Measurements from ENCODE around the gene CCL4. TPM values are rescaled to one million over a fixed set of nuclear protein-coding genes. Genes with fewer than 3 reads are reported as not detected.
"Not testable (repeated sequence)": the region's sequence is repeated elsewhere in the genome, so short reads cannot be mapped to it uniquely, and the experiment has no call there.

The CCL4 gene
- total RNA-seq, 3 donors from 2014 or later, result 3.7 to 8.8 (median 4.1) TPM

DNA sequence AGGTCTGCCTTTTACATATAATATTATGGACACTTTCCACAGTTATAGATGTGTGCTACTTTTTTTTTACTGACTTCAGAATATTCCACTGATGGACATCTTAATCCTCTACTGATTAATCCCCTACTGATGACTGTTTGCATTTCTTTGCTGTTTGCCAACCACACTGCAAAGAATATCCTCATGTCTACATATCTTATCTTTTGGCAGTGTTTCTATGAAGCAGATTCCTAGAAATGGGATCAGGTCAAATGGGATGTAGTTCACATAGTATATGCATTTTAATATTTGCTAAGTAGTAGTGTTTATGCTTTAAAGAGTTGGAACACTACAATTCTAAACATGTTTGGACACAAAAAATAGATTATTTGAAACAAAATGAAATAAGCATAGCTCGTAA is 16.8 kb upstream of the CCL4 start:
- no peaks in the 10 kb centered on the region for H3K36me3 ChIP-seq (ENCODE audit: low read depth)
- TF ChIP-seq, protein P1, sequence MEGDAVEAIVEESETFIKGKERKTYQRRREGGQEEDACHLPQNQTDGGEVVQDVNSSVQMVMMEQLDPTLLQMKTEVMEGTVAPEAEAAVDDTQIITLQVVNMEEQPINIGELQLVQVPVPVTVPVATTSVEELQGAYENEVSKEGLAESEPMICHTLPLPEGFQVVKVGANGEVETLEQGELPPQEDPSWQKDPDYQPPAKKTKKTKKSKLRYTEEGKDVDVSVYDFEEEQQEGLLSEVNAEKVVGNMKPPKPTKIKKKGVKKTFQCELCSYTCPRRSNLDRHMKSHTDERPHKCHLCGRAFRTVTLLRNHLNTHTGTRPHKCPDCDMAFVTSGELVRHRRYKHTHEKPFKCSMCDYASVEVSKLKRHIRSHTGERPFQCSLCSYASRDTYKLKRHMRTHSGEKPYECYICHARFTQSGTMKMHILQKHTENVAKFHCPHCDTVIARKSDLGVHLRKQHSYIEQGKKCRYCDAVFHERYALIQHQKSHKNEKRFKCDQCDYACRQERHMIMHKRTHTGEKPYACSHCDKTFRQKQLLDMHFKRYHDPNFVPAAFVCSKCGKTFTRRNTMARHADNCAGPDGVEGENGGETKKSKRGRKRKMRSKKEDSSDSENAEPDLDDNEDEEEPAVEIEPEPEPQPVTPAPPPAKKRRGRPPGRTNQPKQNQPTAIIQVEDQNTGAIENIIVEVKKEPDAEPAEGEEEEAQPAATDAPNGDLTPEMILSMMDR (IDR thresholded peaks at IDR 0.05), result no peak
- no peaks in the 10 kb centered on the region for H3K4me1 ChIP-seq (ENCODE audit: low read depth)
- intact Hi-C loops (cut with DNase I, micrococcal nuclease), result no loop called here
- no peak for DNase-seq
- H3K9me3 ChIP-seq, result no peaks in the 10 kb centered on the region
- H3K4me3 ChIP-seq, result no peak overlapping the region
- no peak for ATAC-seq

DNA sequence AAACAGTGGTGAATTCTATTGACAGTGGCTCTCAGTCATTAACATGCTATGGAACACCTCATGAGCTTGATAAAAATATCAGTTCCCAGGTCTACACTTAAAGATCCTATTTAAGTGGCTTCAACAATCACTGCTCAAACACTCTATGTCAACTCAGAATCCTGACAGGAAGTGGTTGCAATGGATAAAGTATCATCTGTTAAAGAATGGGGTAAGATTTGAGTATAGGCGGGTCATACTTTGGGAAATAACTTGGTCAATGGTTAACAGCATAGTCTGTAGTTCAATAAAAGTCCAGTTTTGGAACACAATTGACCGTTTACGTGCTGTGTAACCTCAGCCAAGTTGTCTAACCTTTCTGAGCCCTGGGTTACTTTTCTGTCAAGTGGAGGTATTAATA is 16.2 kb upstream of the CCL4 start:
- H3K4me3 ChIP-seq; ATAC-seq; DNase-seq; H3K4me1 ChIP-seq (ENCODE audit: low read depth); H3K36me3 ChIP-seq (ENCODE audit: low read depth); intact Hi-C loops (cut with DNase I, micrococcal nuclease); H3K9me3 ChIP-seq: not testable (repeated sequence)

DNA sequence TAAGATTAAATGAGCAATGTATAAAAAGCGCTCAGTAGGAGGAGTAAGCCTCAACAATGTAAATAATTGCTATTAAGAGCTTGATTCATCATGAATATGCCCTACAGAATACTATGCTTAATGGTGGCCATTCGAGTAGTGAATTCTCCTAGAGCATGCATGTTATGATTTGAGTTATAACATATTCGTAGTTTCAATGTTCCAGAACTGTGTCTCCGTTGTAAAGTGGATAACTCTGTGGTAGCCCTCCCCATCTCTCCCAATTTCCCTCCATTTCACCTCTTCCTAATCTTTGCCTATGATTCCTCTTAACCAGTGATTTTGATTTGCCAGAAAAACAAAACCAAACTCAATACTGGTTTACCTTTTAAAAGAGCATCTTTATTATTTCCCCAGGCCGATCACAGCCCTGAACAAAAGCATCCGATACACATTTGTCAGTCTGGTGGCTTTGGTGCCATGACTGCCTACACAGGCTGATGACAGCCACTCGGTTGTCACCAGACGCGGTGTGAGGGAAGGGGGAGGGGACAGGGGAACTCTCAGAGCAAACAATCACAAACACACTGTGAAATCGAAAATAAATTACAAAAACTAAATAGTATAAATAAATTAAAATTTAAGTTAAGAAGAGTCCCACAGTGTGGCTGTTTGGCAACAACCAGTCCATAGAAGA is 15.6 kb upstream of the CCL4 start:
- H3K4me3 ChIP-seq; H3K36me3 ChIP-seq (ENCODE audit: low read depth); H3K4me1 ChIP-seq (ENCODE audit: low read depth); DNase-seq; intact Hi-C loops (cut with DNase I, micrococcal nuclease); H3K9me3 ChIP-seq; ATAC-seq: not testable (repeated sequence)

DNA sequence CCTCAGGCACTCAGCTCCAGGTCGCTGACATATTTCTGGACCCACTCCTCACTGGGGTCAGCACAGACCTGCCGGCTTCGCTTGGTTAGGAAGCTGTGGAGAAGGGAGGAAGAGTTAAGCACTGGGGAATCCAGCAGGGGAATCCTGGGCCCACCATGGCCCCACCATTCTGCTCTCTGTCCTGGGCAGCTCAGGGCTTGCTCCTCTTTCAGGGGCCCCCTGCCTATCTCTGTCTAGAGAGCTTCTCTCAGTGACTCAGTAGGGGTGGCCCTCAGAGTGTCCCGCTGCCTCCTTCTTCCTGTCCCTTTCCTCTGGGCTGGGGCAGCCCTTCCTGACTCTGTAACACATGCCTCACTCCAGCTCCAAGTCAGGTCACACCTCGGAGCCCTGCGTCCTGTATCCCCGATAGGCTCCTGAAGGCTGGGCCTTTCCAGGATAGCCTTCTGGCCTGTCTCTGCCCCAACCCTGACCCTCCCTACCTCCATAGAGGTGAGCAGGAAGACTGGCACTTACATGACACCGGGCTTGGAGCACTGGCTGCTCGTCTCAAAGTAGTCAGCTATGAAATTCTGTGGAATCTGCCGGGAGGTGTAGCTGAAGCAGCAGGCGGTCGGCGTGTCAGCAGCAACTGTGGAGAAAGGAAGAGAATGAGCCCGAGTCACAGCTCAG is 14.8 kb upstream of the CCL4 start:
- TF ChIP-seq, protein P1 (IDR thresholded peaks at IDR 0.05), result no peak
- H3K9me3 ChIP-seq, result no peaks in the 10 kb centered on the region
- ATAC-seq, result no peak
- DNase-seq, result no peak
- no peaks in the 10 kb centered on the region for H3K4me1 ChIP-seq (ENCODE audit: low read depth)
- no peak overlapping the region for H3K4me3 ChIP-seq
- intact Hi-C loops (cut with DNase I, micrococcal nuclease), result no loop called here
- no peaks in the 10 kb centered on the region for H3K36me3 ChIP-seq (ENCODE audit: low read depth)

DNA sequence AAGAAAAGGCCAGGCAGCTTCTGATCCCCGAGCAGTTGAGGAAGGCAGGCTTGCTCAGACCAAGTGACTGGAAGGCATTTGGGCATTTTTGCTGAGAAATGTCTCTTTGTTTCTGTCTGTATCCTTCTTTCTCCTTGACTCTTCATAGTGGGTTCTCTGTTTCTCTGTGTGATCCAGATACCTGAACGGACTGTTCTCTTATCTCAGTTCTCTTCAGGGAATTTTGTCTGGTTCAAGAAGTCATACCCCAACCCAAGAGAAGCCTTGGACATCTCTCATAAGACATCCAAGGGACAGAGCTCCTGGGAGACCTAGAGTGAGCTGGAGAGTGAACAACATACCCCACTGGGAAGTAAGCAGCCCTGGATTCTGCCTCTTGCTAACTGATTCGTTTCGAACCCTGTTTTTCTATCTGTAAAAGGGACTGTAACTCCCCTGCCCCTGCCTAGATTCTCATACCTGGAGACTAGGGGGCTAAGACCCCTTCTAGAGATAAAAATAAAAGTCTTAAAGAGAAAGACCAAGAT is 14.2 kb upstream of the CCL4 start:
- intact Hi-C loops (cut with DNase I, micrococcal nuclease), result no loop called here
- DNase-seq (no peak), ATAC-seq (no peak)
- Histone ChIP-seq H3K36me3 (ENCODE audit: low read depth) (no peaks in the 10 kb centered on the region), H3K9me3 (no peaks in the 10 kb centered on the region), H3K4me3 (no peak overlapping the region), H3K4me1 (ENCODE audit: low read depth) (no peaks in the 10 kb centered on the region)
- TF ChIP-seq, protein P1 (IDR thresholded peaks at IDR 0.05), result no peak

DNA sequence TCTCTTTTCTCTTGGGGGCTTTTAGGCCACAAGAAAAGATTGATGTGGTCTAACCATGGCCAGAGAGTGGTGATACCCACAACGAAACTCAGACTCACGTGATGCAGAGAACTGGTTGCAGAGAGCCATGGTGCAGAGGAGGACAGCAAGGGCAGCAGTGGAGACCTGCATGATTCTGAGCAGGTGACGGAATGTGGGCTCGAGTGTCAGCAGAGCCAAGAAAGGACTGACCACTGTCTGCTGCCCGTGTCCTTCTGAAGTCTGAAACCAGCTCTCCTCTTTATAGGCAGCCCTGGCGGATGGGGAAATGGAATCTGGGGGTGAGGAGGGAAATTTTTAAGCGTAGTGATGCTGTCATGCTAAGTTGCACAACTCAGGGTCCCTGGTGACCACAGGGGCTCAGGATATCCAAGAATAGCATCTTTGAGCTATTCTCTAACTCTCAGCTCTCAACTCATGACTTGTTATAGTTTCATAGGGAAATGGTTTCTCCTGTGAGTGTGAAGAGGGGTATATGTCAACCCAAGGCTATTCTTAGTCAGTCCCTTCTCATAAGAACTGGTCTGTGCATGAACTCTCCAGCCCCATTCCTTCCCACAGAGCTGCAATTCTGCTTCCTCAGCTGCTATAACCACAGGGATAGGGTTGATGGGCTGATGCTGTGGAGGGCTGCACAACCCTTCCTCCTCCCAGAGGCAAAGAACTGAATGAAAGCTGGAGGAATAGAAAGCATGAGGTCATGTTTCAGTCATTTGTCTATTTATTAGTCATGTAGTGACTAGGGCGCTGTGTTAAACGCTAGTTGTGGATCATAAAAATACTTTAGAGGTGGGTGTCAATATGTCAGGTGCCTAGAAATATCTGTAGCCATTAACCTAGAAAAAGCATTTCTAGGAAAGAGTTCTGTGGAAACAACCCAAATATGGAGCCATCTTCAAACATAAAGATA is 13.5 kb upstream of the CCL4 start, which contains the start of gene CCL3:
Gene CCL3 (minus strand): TSS at position 256 of the 949 bp plus-strand sequence. CDS start 85 bp downstream, at position 171.
- intact Hi-C loops (cut with DNase I, micrococcal nuclease), result no loop called here
- Histone ChIP-seq H3K9me3 (no peaks in the 10 kb centered on the region), H3K36me3 (ENCODE audit: low read depth) (no peaks in the 10 kb centered on the region), H3K4me1 (ENCODE audit: low read depth) (no peaks in the 10 kb centered on the region), H3K4me3 (no peak within 1 kb of the TSS)
- DNase-seq (no peak), ATAC-seq (peak; percentile 62)
- TF ChIP-seq, protein P1 (IDR thresholded peaks at IDR 0.05), result no peak
